HepG2 (cell line): ENCODE results near the gene NAV1. TPM values are rescaled to one million over a fixed set of nuclear protein-coding genes. Genes with fewer than 3 reads are reported as not detected.

ENCODE experiments used
- CBFB ChIP-seq: sonication (generic); formaldehyde crosslinking; IDR thresholded peaks from 2 replicates; pipeline ENCODE4 v1.4.0; 2020; ENCODE audit warnings: missing genetic modification reagents
- EZH2 ChIP-seq: conservative IDR thresholded peaks from 2 replicates; pipeline ENCODE4 v1.6.1; 2012; ENCODE audit warnings: mild to moderate bottlenecking, low read depth, low read length, moderate library complexity
- FOXC1 ChIP-seq: sonication (generic); formaldehyde crosslinking; IDR thresholded peaks from 2 replicates; pipeline ENCODE4 v1.8.0; 2022; ENCODE audit warnings: mild to moderate bottlenecking, missing genetic modification reagents, borderline replicate concordance
- HCFC1 ChIP-seq: fragments of 150-350 bp; IDR thresholded peaks from 2 replicates; pipeline ENCODE4 v1.6.1; 2014; ENCODE audit warnings: low read depth, low read length
- MAF1 ChIP-seq: sonication (generic); formaldehyde crosslinking; IDR thresholded peaks from 2 replicates; pipeline ENCODE4 v1.5.0; 2020; ENCODE audit warnings: missing genetic modification reagents, borderline replicate concordance
- MAFG ChIP-seq: sonication (generic); formaldehyde crosslinking; IDR thresholded peaks from 2 replicates; pipeline ENCODE4 v1.5.1; 2020; ENCODE audit warnings: mild to moderate bottlenecking, missing genetic modification reagents
- MZF1 ChIP-seq: sonication (generic); formaldehyde crosslinking; IDR thresholded peaks from 2 replicates; pipeline ENCODE4 v1.8.1; 2023; ENCODE audit warnings: mild to moderate bottlenecking, missing genetic modification reagents, borderline replicate concordance
- NBN ChIP-seq: fragments of 450-650 bp; conservative IDR thresholded peaks from 2 replicates; pipeline ENCODE4 v1.6.1; 2017
- NR1H2 ChIP-seq: sonication (generic); formaldehyde crosslinking; IDR thresholded peaks from 2 replicates; pipeline ENCODE4 v1.8.1; 2022; ENCODE audit warnings: low read depth, missing genetic modification reagents, borderline replicate concordance
- NR2C2 ChIP-seq: sonication (generic); formaldehyde crosslinking; IDR thresholded peaks from 2 replicates; pipeline ENCODE4 v1.4.0; 2020; ENCODE audit warnings: missing genetic modification reagents, mild to moderate bottlenecking, moderate library complexity, borderline replicate concordance
- PAX8 ChIP-seq: sonication (generic); formaldehyde crosslinking; IDR thresholded peaks from 2 replicates; pipeline ENCODE4 v1.8.0; 2022; ENCODE audit warnings: mild to moderate bottlenecking, missing genetic modification reagents, borderline replicate concordance
- PHF5A ChIP-seq: IDR thresholded peaks from one replicate; pipeline ENCODE4 v1.6.1; 2018; ENCODE audit warnings: low read depth, missing genetic modification reagents; ENCODE audit not compliant: unreplicated experiment
- RAD51 ChIP-seq: fragments of 450-650 bp; IDR thresholded peaks from 2 replicates; pipeline ENCODE4 v1.6.1; 2016; ENCODE audit warnings: borderline replicate concordance
- SAFB2 ChIP-seq: sonication (generic); formaldehyde crosslinking; IDR thresholded peaks from 2 replicates; pipeline ENCODE4 v1.5.1; 2020; ENCODE audit warnings: missing genetic modification reagents, low read depth, mild to moderate bottlenecking, borderline replicate concordance
- SOX13 ChIP-seq, 3 experiments: fragments of 450-650 bp in 1 of 3; sonication (generic) in 1 of 3; formaldehyde crosslinking in 1 of 3; IDR thresholded peaks in 2 of 3; conservative IDR thresholded peaks in 1 of 3; 2 replicates each; pipeline versions ENCODE4 v1.5.0 to v1.6.1; 2016 to 2020; ENCODE audit warnings: antibody characterized with exemption in 1 of 3, mild to moderate bottlenecking in 1 of 3, missing compliant biosample characterization in 1 of 3, missing genetic modification reagents in 1 of 3, moderate library complexity in 1 of 3
- SRSF9 ChIP-seq: fragments of 200-400 bp; formaldehyde crosslinking; IDR thresholded peaks from 2 replicates; pipeline ENCODE4 v1.6.1; 2018; ENCODE audit warnings: borderline replicate concordance, mild to moderate bottlenecking, low read depth, low read length; ENCODE audit not compliant: insufficient read depth, poor library complexity, severe bottlenecking
- SRY ChIP-seq: sonication (generic); formaldehyde crosslinking; IDR thresholded peaks from 2 replicates; pipeline ENCODE4 v1.8.0; 2022; ENCODE audit warnings: mild to moderate bottlenecking, missing genetic modification reagents
- ZBTB20 ChIP-seq: sonication (generic); formaldehyde crosslinking; IDR thresholded peaks from 2 replicates; pipeline ENCODE4 v1.8.1; 2023; ENCODE audit warnings: missing genetic modification reagents, low read depth, mild to moderate bottlenecking, borderline replicate concordance
- ZFP82 ChIP-seq: sonication (generic); formaldehyde crosslinking; IDR thresholded peaks from 2 replicates; pipeline ENCODE4 v1.5.1; 2020; ENCODE audit warnings: mild to moderate bottlenecking, missing genetic modification reagents, borderline replicate concordance
- ZNF225 ChIP-seq: sonication (generic); formaldehyde crosslinking; IDR thresholded peaks from 2 replicates; pipeline ENCODE4 v1.4.0; 2020; ENCODE audit warnings: mild to moderate bottlenecking, missing genetic modification reagents
- ZNF660 ChIP-seq: sonication (generic); formaldehyde crosslinking; IDR thresholded peaks from 2 replicates; pipeline ENCODE4 v1.5.1; 2020; ENCODE audit warnings: mild to moderate bottlenecking, low read depth, missing genetic modification reagents, borderline replicate concordance
- ZNF678 ChIP-seq: sonication (generic); formaldehyde crosslinking; IDR thresholded peaks from 2 replicates; pipeline ENCODE4 v1.4.0; 2020; ENCODE audit warnings: mild to moderate bottlenecking, missing genetic modification reagents
- polyA plus RNA-seq, 8 experiments: library from polyadenylated mRNA; depleted of rRNA in 3 of 8; stranded (reverse) in 7 of 8; unstranded in 1 of 8; fragments of >200 nt; fragmentation: Illumina TruSeq in 4 of 8; extraction: Trizol in 4 of 8; gene quantifications; 2 replicates each; pipeline versions ENCODE4 v1.2.1 to v1.2.3, GENCODE V29; 2011 to 2016; ENCODE audit warnings: low read depth in 4 of 8, missing spikeins in 1 of 8, mixed read lengths in 1 of 8; ENCODE audit not compliant: insufficient read depth in 1 of 8
- total RNA-seq, 5 experiments: library from RNA; depleted of rRNA; stranded (reverse); fragments of >200 nt; fragmentation: Illumina TruSeq; extraction: Trizol; gene quantifications; 2 replicates each; pipeline ENCODE4 v1.2.3, GENCODE V29; 2016; ENCODE audit warnings: low read depth in 1 of 5
- TF ChIP-seq, protein P1 (sequence below): sonication (generic); formaldehyde crosslinking; IDR thresholded peaks from 2 replicates; pipeline ENCODE4 v1.4.0; 2020; ENCODE audit warnings: mild to moderate bottlenecking, missing genetic modification reagents
- TF ChIP-seq, protein P2 (sequence below): sonication (generic); formaldehyde crosslinking; IDR thresholded peaks from 2 replicates; pipeline ENCODE4 v1.8.0; 2022; ENCODE audit warnings: mild to moderate bottlenecking, missing genetic modification reagents, borderline replicate concordance
- TF ChIP-seq, protein P3 (sequence below): sonication (generic); formaldehyde crosslinking; IDR thresholded peaks from 2 replicates; pipeline ENCODE4 v1.4.0; 2020; ENCODE audit warnings: missing genetic modification reagents, mild to moderate bottlenecking, borderline replicate concordance

The NAV1 gene
- total and polyA plus RNA-seq, 2 of the 13 experiments (the other 11 are each of a cell fraction or from before 2014, with no cell fraction given) = not detected

GRCh38 chr1:201511941-201512539 lies 26.9 kb upstream of the NAV1 start (continued):
- TF ChIP-seq, protein P1, sequence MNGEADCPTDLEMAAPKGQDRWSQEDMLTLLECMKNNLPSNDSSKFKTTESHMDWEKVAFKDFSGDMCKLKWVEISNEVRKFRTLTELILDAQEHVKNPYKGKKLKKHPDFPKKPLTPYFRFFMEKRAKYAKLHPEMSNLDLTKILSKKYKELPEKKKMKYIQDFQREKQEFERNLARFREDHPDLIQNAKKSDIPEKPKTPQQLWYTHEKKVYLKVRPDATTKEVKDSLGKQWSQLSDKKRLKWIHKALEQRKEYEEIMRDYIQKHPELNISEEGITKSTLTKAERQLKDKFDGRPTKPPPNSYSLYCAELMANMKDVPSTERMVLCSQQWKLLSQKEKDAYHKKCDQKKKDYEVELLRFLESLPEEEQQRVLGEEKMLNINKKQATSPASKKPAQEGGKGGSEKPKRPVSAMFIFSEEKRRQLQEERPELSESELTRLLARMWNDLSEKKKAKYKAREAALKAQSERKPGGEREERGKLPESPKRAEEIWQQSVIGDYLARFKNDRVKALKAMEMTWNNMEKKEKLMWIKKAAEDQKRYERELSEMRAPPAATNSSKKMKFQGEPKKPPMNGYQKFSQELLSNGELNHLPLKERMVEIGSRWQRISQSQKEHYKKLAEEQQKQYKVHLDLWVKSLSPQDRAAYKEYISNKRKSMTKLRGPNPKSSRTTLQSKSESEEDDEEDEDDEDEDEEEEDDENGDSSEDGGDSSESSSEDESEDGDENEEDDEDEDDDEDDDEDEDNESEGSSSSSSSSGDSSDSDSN = peak; percentile 42; the same call in 1 of the 2 replicates
- TF ChIP-seq EZH2 = no peak
- TF ChIP-seq ZFP82 (CRISPR knock-in tag) = no peak
- no peak for TF ChIP-seq MAF1 (CRISPR knock-in tag)
- TF ChIP-seq MZF1 (CRISPR knock-in tag) = no peak
- no peak for TF ChIP-seq ZBTB20
- TF ChIP-seq HCFC1 = no peak
- no peak for TF ChIP-seq SOX13 (IDR thresholded peaks at IDR 0.05)
- no peak for TF ChIP-seq SOX13 (CRISPR knock-in tag; conservative IDR thresholded peaks at IDR 0.05 in 1 of 2, IDR thresholded peaks at IDR 0.05 in 1 of 2)
- TF ChIP-seq ZNF678 = no peak
- no peak for TF ChIP-seq NR1H2 (CRISPR knock-in tag)
- TF ChIP-seq PHF5A = no peak
- TF ChIP-seq, protein P2, sequence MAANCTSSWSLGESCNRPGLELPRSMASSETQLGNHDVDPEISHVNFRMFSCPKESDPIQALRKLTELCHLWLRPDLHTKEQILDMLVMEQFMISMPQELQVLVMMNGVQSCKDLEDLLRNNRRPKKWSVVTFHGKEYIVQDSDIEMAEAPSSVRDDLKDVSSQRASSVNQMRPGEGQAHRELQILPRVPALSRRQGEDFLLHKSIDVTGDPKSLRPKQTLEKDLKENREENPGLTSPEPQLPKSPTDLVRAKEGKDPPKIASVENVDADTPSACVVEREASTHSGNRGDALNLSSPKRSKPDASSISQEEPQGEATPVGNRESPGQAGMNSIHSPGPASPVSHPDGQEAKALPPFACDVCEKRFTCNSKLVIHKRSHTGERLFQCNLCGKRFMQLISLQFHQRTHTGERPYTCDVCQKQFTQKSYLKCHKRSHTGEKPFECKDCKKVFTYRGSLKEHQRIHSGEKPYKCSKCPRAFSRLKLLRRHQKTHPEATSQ (CRISPR knock-in tag) = no peak
- no peak for TF ChIP-seq FOXC1 (CRISPR knock-in tag)
- TF ChIP-seq, protein P3, sequence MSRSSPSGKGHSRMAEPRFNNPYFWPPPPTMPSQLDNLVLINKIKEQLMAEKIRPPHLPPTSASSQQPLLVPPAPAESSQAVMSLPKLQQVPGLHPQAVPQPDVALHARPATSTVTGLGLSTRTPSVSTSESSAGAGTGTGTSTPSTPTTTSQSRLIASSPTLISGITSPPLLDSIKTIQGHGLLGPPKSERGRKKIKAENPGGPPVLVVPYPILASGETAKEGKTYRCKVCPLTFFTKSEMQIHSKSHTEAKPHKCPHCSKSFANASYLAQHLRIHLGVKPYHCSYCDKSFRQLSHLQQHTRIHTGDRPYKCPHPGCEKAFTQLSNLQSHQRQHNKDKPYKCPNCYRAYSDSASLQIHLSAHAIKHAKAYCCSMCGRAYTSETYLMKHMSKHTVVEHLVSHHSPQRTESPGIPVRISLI = peak; percentile 32; the same call in 1 of the 2 replicates
- TF ChIP-seq ZNF660 (CRISPR knock-in tag) = no peak
- no peak for TF ChIP-seq RAD51
- TF ChIP-seq ZNF225 (CRISPR knock-in tag) = no peak
- no peak for TF ChIP-seq SRSF9
- TF ChIP-seq NR2C2 (CRISPR knock-in tag) = no peak
- TF ChIP-seq MAFG (CRISPR knock-in tag) = no peak
- TF ChIP-seq CBFB (CRISPR knock-in tag) = no peak
- no peak for TF ChIP-seq NBN
- no peak for TF ChIP-seq SAFB2 (CRISPR knock-in tag)
- TF ChIP-seq PAX8 (CRISPR knock-in tag) = no peak
- no peak for TF ChIP-seq SRY (CRISPR knock-in tag)
